D721Med (cell line): ENCODE measurements around the gene C9orf153.

Experiments used
- DNase-seq: peaks from one replicate; pipeline ENCODE4 v3.0.0; 2011; ENCODE audit warnings: low spot score; ENCODE audit not compliant: insufficient read length
- FAIRE-seq: peaks from 2 replicates; lab custom pipeline; 2011; peaks lifted over from hg19 to GRCh38; lab: Jason Lieb, UNC
- CTCF ChIP-seq: IDR thresholded peaks from 2 replicates; pipeline ENCODE4 v1.5.1; 2012; ENCODE audit warnings: mild to moderate bottlenecking, control low read depth; ENCODE audit not compliant: insufficient read depth; ENCODE audit errors: missing control alignments

C9orf153 gene

GRCh38 chr9:86219606-86220005 is 39.9 kb downstream of the C9orf153 start:
- DNase-seq (no peak), FAIRE-seq (no peak)
- TF ChIP-seq CTCF: no peak

GRCh38 chr9:86217076-86217755 is 42.2 kb downstream of the C9orf153 start:
- TF ChIP-seq CTCF: no peak
- no peak for FAIRE-seq
- DNase-seq: no peak

GRCh38 chr9:86207193-86207592 is 52.3 kb downstream of the C9orf153 start:
- FAIRE-seq (no peak), DNase-seq (no peak)
- no peak for TF ChIP-seq CTCF

DNA sequence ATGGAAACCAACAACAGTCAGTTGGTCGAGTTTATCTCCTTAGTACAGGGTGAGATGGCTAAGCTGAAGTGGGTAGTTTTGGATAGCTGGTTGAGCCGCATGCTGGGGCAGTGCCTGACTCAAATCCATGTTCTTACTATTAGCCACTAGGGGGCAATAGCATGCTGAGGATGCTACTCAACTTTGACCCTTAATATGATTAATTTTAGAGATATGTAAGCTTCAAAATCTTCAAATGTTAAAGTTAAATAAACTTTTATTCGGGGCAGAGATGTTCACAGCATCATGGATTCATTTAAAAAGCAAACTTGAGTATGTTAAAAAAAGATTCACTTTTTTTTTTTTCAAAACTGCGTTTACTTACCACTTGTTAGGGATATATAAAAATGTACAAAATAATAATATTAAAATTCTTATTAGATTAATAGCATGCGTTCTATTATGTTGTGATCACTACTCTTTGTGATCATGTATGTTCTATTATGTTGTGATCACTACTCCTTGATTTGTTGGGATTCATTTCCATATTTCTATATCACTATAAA is 57.0 kb downstream of the C9orf153 start:
- DNase-seq (peak; percentile 27), FAIRE-seq (peak; percentile 68)
- peak; percentile 79 for TF ChIP-seq CTCF

DNA sequence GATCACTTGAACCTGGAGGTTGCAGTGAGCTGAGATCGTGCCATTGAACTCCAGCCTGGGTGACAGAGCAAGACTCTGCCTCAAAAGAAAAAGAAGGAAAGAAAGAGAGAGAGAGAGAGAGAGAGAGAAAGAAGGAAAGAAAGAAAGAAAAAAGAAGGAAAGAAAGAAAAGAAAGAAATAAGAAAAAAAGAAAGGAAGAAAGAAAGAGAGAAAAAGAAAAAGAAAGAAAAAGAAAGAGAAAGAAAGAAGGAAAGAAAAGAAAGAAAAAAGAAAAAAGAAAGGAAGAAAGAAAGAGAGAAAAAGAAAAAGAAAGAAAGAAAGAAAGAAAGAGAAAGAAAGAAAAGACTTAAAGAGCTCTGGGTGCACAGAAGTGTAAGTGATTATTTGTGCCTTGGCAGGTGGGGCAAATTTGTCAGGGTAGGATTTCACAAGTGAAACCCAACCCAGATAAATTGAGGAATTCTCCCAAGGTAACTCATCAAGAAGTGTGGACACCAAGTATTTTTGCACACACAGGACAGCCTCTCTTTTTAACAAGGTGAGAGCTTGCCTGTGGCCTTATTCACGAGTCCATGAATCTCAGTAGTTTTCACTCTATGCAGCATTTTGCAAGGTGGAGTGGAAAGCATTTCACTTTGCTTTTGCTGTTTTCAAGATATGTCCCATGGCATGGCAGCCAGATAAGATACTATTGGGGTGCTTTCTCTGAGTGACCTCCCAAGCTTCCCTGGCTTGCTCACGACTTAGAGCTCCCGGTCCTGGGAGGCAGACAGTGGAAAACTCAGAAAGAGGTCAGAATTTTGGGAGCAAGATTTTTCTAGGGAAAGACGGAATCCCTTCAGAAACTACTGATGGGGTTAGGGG is 57.8 kb downstream of the C9orf153 start:
- FAIRE-seq: no peak

DNA sequence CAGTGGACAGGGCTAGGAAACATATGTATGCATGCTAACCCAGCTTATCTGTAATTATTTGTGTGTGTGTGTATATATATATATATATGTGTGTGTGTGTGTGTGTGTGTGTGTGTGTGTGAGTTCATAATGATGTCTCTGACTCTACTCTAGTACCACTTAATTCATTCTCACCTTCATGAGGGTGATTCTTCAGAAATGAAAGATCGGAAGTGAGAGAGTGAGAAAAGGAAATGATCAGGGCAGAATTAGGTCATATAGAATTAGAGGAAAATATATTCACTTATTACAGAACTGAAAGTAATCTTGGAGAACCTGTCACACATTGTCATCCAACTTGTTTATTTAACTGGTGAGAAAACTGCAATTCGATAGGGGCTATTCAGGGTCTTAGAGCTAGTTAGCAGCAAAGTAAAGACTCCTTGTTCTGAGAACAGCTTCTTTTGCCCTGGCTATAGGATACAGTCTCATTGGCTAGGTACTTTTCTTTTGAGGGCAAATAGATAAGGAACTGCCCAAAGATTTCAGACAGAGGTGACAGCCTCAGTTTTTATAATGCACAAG is 58.8 kb downstream of the C9orf153 start:
- no peak for TF ChIP-seq CTCF
- DNase-seq (no peak), FAIRE-seq (no peak)

More for the DNA sequence above, 57.8 kb downstream of the C9orf153 start:
- no peak for TF ChIP-seq CTCF
- no peak for DNase-seq
